Neural progenitor cell (in vitro differentiated cells): ENCODE data around the gene ULK3.

Experiments
- EZH2 ChIP-seq: fragments of 200-600 bp; sonication (generic); IDR thresholded peaks from 2 replicates; pipeline ENCODE4 v1.6.1; 2017; ENCODE audit warnings: antibody characterized with exemption, mild to moderate bottlenecking, moderate library complexity
- TF ChIP-seq, protein P1 (sequence below): fragments of 200-600 bp; sonication (generic); IDR thresholded peaks from 2 replicates; pipeline ENCODE4 v1.5.1; 2017; ENCODE audit warnings: antibody characterized with exemption, mild to moderate bottlenecking

- TF ChIP-seq, protein P1, sequence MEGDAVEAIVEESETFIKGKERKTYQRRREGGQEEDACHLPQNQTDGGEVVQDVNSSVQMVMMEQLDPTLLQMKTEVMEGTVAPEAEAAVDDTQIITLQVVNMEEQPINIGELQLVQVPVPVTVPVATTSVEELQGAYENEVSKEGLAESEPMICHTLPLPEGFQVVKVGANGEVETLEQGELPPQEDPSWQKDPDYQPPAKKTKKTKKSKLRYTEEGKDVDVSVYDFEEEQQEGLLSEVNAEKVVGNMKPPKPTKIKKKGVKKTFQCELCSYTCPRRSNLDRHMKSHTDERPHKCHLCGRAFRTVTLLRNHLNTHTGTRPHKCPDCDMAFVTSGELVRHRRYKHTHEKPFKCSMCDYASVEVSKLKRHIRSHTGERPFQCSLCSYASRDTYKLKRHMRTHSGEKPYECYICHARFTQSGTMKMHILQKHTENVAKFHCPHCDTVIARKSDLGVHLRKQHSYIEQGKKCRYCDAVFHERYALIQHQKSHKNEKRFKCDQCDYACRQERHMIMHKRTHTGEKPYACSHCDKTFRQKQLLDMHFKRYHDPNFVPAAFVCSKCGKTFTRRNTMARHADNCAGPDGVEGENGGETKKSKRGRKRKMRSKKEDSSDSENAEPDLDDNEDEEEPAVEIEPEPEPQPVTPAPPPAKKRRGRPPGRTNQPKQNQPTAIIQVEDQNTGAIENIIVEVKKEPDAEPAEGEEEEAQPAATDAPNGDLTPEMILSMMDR, result no peak
- TF ChIP-seq EZH2, result no peak
Measured at GRCh38 chr15:74892313-74892712, 49.4 kb upstream of the ULK3 start.
